Measurements from ENCODE around the gene IFRD1.

GRCh38 chr7:112476390-112477052 is 26.3 kb downstream of the IFRD1 start:
- TF ChIP-seq EZH2 (IDR thresholded peaks at IDR 0.05; ENCODE audit: borderline replicate concordance, low read depth, low read length, severe bottlenecking) (no peak), CTCF (IDR thresholded peaks at IDR 0.05; ENCODE audit: extremely low read depth in 1 of 2, insufficient read depth in 1 of 2, low read depth in 1 of 2, low read length in 2 of 2) (no peak), POLR2AphosphoS5 (IDR thresholded peaks at IDR 0.05; ENCODE audit: insufficient read depth, low read depth, low read length) (no peak)
